NCI-H2171 (cell line): ENCODE data around the gene SPRED2.
A peak's percentile ranks its signal among the peaks of the same experiment; 100 is the strongest.

Experiments
- DNase-seq: peaks from one replicate; lab custom pipeline; 2025; lab: John Stamatoyannopoulos, UW

The SPRED2 gene

GRCh38 chr2:65366595-65367125, 65.7 kb downstream of the SPRED2 start:
- no peak for DNase-seq

- DNase-seq, result no peak
Observed at GRCh38 chr2:65364986-65365733, 67.2 kb downstream of the SPRED2 start.

GRCh38 chr2:65363879-65364666, 68.3 kb downstream of the SPRED2 start:
- no peak for DNase-seq

GRCh38 chr2:65361623-65362022, 70.8 kb downstream of the SPRED2 start:
- DNase-seq, result no peak

- DNase-seq, result no peak
Observed at GRCh38 chr2:65360441-65360840, 72.0 kb downstream of the SPRED2 start.

GRCh38 chr2:65358678-65359400, 73.6 kb downstream of the SPRED2 start:
- DNase-seq, result no peak

GRCh38 chr2:65357959-65358294, 74.5 kb downstream of the SPRED2 start:
- DNase-seq, result no peak

- DNase-seq, result no peak
Observed at GRCh38 chr2:65357095-65357958, 75.1 kb downstream of the SPRED2 start.

- no peak for DNase-seq
Observed at GRCh38 chr2:65355186-65355831, 77.1 kb downstream of the SPRED2 start.

- DNase-seq, result no peak
Observed at GRCh38 chr2:65354773-65355172, 77.6 kb downstream of the SPRED2 start.

GRCh38 chr2:65353927-65354326, 78.5 kb downstream of the SPRED2 start:
- DNase-seq, result no peak

GRCh38 chr2:65353046-65353445, 79.4 kb downstream of the SPRED2 start:
- DNase-seq, result no peak

- no peak for DNase-seq
Observed at GRCh38 chr2:65351948-65352595, 80.3 kb downstream of the SPRED2 start.

- no peak for DNase-seq
Observed at GRCh38 chr2:65351234-65351947, 81.0 kb downstream of the SPRED2 start.

- no peak for DNase-seq
Observed at GRCh38 chr2:65350651-65351056, 81.7 kb downstream of the SPRED2 start.

- DNase-seq, result peak; percentile 56
Observed at GRCh38 chr2:65349863-65350262, 82.5 kb downstream of the SPRED2 start.

- DNase-seq, result no peak
Observed at GRCh38 chr2:65347913-65348312, 84.5 kb downstream of the SPRED2 start.

- DNase-seq, result no peak
Observed at GRCh38 chr2:65345631-65346030, 86.8 kb downstream of the SPRED2 start.

GRCh38 chr2:65344689-65345088, 87.7 kb downstream of the SPRED2 start:
- DNase-seq, result no peak

- DNase-seq, result no peak
Observed at GRCh38 chr2:65344182-65344581, 88.2 kb downstream of the SPRED2 start.
